ENCODE measurements around the gene CACNA2D4.

Gene CACNA2D4

DNA sequence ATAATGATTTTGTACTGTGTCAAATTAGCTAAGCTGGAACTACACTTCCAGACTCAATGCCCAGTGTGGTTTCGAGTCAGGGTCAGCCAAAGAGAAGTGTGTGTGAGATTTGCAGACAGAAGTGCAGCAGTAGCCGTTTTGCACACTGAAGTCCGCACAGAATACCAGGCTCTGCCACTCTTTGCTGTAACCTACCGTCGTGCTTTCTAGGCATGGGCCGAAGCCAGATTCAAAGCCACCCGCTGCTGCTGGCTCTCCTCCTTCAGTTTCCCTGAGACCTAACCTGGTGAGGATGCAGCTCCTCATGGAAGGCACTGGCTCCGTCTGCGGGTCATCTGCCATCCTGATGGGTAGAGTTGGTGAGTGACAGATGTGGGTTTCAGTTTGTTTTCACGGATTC, 49.3 kb downstream of the CACNA2D4 start:
- DNase-seq, result no peak

DNA sequence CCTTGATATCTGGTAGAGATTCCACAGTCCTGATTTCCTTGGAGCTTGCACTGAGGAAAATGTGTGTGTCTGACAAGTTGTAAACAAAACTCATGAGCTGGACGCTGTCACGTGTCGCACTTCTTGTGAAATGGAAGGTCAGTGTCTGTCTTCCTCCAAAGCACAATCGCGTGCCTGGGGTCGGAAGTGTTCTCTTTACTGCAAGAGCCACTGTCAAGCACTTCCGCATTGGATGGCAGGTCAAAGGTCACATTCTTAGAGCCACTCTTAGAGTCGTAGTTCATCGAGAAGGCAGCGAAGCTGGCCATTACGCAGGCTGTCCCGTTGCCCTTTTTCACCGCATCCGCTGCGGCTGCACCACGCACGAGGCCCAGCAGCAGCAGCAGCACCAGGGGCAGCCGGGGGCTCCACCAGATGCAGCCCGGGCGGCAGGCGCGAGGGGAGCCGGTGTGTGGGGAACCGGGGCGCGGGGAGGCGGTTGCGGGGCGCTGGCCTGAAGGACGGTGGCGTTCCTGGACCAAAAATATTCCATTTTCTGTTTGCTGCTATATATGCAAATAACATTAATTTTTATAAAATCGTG, 53.1 kb downstream of the CACNA2D4 start:
- no peak for DNase-seq

GRCh38 chr12:1864867-1865266, 53.6 kb downstream of the CACNA2D4 start:
- no peak for DNase-seq

GRCh38 chr12:1864456-1864855, 54.0 kb downstream of the CACNA2D4 start:
- no peak for DNase-seq

- DNase-seq, result no peak
Measured at GRCh38 chr12:1863823-1864222, 54.6 kb downstream of the CACNA2D4 start.

DNA sequence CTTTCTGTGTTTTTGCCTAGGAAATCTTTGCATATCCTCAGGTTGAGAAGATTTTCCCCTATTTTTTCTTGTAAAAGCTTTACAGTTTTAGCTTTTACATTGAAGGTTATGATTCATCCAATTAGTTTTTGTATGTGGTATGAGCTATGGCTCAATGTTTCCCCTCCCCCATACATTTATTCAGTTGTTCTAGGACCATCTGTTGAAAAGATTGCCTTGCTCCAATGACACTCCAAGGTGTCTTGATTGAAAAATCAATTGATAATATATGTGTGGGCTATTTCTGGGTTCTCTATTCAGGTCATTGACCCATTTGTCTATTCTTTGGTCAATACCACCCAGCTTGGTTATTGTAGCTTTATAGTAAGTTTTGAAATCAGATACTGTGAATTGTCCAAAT, 55.5 kb downstream of the CACNA2D4 start:
- no peak for DNase-seq

DNA sequence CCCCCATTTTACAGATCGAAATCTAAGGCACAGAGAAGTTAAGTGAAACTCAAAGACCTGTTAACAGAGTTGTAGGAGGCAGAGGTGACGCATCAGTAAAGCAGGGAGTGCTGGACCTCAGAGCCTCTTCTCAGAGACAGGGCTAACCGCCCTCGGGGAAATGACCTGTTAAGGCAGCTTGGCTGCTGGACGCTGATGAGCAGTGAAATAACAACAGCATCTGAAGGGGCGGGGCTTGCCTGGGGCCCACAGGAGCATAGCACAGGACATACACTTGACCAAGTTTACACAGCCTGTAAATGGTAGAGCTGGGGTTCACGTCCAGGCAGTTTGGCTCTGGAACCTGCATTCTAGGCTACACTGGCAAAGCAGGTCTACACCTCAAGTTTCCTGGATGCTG, 58.8 kb downstream of the CACNA2D4 start:
- DNase-seq, result peak; percentile 14

- no peak for DNase-seq
Measured at GRCh38 chr12:1858456-1858855, 60.0 kb downstream of the CACNA2D4 start.

DNA sequence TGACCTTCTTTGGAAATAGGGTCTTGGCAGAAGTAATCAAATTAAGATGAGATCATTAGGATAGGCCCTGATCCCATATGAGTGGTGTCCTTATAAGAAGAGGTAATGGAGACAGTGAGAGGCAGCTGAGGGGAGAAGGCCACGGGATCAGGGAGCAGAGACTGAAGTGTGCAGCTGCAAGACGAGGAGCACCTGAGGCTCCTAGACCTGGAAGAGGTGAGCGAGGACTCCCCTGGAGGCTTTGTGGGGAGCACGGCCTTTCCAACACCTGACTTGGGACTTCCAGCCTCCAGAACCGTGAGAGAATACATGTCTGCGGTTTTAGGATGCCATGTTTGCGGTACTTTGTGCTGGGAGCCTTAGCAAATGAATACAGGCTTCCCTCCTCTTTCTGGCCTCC, 60.6 kb downstream of the CACNA2D4 start:
- no peak for DNase-seq

DNA sequence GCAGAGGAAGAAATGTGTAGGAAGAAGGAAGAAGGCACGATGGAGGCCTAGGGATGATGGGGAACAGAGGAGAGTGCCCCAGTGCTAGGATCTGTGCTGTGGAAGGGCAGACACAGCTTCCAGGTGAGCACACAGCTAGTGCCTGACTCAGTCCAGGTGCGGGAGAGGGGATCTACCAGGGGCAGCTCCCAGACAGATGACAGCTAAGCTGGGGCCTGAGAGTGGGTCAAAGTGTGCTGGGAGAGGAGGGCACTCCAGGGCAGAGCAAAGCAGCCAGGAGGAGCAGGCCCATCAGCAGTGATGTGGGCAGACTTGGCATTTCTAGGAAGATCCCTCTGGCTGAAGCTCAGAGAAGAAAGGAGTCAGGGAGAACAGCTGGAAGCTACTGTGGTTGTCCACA, 61.4 kb downstream of the CACNA2D4 start:
- no peak for DNase-seq

GRCh38 chr12:1855241-1855640, 63.2 kb downstream of the CACNA2D4 start:
- DNase-seq, result peak; percentile 20

- no peak for DNase-seq
Measured at GRCh38 chr12:1853716-1854115, 64.7 kb downstream of the CACNA2D4 start.

GRCh38 chr12:1852076-1852475, 66.4 kb downstream of the CACNA2D4 start:
- no peak for DNase-seq

- peak; percentile 20 for DNase-seq
Measured at GRCh38 chr12:1851151-1851701, 67.2 kb downstream of the CACNA2D4 start.

- DNase-seq, result peak; percentile 84
Measured at GRCh38 chr12:1848745-1849144, 69.7 kb downstream of the CACNA2D4 start.

DNA sequence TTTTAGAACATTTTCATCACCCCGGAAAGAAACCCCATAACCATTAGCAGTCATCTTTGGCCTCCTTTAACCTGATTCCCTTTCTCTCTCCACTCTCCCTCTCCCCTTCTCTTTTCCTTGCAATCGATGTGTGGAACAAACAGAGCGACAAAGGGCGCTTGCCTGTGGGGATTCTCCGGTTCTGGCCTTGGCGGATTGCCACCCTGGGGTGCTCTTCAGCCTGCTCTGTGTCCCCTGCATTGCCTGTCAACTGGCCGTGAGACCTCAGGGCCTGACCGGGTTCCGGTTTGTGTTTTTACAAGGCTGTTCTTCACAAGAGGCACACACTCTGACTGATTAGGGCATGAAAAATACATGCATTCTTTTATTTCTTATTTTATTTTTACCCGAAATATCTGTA, 70.3 kb downstream of the CACNA2D4 start:
- DNase-seq, result peak; percentile 38

DNA sequence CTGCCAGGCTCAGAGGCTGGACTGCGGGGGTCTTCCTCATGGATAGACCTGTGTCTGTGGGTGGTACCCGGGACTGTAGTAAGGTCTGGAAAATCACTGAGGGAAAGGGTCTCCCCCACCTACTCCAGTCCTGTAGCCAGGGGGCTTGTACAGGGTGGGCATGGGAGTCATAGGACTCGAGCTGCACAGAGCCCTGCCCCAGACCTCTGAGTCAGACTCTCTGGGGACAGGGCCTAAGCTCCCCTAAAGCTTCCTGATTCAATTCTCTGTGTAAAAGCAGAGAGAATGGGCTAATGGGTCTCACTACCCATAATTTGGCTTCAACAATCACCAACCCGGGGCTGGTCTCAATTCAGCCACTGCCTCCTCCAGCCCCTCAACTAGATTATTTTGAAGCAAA, 71.0 kb downstream of the CACNA2D4 start:
- DNase-seq, result no peak

DNA sequence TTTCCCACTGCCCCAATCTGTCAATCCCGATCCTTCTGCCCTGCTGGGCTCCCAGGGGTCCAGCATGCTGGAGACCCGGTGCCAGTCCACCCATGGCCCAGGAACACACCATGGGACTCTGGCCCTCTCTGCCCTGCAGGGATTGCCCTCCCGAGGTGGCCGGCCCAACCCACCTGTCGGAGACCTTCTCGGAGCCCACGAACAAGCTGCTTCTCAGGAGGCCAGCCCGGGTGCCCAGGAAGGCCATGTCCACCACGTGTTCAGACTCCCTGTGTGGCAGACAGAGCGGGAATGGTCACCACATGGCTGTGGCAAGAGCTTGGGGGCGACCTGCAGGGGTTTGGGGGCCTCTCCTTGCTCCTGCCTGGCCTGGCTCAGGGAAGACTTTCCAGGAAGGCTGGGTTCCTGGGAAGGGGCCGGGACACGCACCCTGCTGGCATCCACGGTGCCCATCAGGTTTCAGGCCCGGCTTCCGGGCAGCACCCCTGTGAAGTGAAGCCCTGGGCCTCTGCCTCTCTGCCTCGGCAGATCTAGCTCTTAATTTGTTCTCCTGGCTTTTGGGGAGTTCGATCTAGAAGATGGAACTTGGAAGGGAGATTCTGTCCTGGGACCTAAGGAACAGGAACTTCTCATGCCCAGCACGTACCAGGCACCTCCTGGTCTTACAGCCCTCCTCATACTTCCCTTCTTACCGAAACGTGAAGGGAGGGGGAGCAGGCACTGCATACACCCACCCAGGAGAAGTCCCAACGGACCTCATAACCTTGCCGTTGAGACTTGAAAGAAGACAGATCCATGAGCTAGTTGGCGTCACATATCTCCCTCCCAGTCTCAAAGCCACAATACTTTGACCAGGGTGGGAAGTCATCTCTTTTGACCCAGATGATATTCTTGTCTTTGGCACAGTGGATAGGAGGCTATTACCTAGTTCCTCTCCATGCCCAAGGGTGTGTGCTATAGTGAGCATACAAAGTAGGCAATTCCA, 71.7 kb downstream of the CACNA2D4 start:
- no peak for DNase-seq

DNA sequence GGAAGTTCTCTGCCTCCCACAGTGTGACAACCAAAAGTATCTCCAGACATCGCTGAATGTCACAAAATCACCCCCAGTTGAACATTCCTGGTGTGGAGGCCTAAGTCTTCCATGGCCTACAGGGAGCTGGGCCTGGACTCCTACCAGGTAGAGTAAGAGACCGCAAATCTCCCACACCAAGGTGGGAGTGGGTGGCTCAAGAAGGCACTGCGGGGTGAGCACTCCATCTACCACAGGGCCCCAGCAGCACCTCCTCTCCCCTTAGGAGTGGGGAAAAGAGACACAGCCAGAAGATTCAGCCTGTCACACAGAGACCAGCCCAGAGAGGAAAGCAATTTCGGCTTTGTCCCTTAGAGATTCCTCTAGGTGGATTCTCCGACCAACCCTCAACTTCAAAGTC, 72.6 kb downstream of the CACNA2D4 start:
- DNase-seq, result no peak

GRCh38 chr12:1845427-1845826, 73.0 kb downstream of the CACNA2D4 start:
- no peak for DNase-seq

DNA sequence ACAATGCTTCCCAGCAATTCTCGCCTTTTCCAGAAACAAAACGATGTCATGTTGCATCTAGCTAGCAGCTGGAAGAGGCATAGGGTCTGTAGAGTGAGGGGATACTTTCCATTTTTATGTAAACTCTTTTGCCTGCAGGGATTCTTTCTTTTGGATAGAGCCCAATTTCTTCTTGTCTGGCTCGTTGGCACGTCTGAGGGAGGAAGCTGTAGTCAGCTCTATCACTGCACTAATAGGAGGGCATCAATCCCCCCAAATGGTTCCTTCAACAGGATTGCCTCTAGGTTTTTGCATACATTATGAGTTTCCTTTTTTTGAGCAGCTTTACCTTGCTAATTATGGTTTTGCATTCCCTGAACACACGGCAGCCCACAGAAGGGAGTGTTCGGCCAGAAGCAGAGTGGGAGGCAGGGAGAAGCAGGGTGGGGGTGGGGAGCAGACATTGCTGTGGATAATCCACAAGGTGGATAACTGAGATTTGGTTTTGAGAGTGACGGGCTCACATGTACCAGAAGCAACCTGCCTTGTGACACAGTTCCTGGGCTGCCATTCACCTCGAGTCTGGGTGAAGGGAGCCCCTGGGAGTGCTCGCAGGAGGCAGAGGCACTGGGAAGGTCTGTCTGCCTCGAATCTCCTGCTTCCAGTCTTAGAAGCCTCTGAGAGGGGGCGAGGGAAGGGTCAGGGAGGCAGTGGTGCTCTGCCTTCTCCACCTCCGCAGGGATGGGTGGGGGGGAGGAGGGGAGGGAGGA, 73.6 kb downstream of the CACNA2D4 start:
- peak; percentile 40 for DNase-seq

GRCh38 chr12:1844223-1844622, 74.2 kb downstream of the CACNA2D4 start:
- DNase-seq, result no peak

DNA sequence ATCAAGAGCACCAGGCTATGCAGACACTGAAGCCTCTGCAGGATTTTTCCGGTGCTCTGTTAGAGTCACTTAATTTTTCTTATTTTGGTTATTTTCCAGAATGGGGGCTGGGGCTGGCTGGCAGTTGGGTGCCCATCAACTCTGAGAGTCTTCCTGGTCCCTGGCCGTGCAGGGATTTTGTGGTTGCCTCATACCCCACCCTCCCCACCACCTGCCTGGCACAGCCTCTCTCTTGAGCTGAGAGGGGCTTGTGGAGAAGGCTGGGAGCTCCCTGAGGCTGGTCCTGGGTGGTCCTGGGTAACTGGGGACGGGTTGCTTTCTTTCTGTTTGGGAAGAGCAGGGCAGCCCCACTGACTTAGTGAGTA, 74.8 kb downstream of the CACNA2D4 start:
- no peak for DNase-seq

Data from NCI-H69 (cell line).